Measurements from ENCODE around the gene RPTOR.
A peak's percentile ranks its signal among the peaks of the same experiment; 100 is the strongest.
"Not testable (repeated sequence)": the region's sequence is repeated elsewhere in the genome, so short reads cannot be mapped to it uniquely, and the experiment has no call there.

The RPTOR gene

DNA sequence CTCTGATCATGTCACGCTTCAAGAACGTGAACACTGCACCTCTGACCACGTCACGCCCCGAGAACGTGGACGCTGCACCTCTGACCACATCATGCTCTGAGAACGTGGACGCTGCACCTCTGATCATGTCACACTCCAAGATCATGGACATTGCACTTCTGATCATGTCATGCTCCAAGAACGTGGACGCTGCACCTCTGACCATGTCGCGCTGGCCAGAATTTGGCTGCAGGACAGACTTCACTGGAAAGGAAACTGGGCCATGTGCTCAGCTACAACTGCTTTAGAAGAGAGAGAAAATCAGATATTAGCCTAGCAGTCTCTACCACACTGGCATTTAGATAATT is 182.7 kb downstream of the RPTOR start:
- no peak for DNase-seq

DNA sequence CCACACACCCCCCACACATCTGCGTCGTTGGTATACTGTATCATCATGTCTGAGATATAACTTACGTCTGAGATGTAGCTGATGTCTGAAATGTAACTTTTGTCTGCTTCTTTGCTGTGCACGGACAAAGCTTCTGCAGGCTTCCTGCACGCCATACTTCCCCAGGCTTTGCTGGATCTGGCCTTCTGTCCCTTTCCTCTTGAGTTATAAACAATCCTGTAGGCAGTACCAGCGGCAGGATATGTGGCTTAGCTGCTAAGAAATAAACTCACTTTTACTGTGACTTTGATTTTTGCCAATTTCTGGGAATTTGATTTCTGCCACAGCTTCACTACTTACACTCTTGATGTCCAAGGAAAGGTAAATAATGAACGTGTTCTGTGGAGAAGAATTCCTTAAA is 184.4 kb downstream of the RPTOR start:
- no peak for DNase-seq

DNA sequence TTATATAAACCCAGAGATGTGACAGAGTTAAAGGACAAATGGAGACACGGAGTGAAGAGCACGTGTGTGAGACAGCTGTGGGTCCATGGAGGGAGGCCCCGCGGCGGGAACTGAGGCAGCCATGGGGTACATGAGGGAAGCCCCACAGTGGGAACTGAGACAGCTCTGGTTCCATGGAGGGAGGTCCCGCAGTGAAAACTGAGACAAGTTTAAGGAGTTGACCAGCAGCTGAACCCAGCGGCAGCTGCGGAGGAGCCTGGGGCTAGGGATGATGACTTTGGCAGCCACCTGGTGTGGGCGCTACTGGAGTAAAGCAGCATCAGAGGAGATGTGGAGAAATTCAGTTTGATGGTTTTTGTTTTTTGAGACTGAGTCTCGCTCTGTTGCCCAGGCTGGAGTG is 185.1 kb downstream of the RPTOR start:
- DNase-seq, result no peak

DNA sequence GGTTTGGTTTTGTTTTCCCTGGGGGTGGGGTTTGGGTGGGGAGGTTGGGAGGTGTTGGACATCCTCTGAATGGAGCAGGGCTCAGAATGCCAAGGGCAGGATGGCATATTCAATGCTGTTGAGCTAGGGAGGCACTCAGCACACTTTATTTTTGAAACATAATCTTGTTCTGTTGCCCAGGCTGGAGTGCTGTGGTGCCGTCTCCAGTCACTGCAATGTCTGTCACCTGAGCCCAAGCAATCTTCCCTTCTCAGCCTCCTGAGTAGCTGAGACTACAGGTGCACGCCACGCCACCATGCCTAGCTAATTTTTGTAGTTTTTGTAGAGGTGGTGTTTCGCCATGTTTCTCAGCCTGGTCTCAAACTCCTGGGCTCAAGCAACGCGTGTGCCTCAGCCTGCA is 186.1 kb downstream of the RPTOR start:
- DNase-seq, result no peak

DNA sequence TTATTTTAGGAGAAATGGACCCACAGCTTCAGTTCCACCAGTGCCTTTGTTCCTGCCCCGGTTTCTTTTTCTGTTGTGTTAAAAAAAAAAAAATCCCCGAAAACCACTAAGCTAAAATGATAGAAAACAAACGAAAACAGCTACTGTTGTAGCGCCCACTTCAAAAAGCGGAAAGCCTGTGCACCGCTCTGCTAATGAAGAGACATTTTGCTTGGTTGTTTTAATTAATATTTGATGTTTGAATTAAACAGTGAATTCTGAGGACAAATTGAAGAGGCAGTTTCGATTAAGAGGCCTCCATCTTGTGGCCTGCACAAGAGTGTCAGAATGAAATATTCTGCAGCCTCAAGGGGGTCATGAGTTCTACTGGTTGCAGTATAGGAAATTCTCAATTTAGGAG is 186.7 kb downstream of the RPTOR start:
- DNase-seq, result no peak

DNA sequence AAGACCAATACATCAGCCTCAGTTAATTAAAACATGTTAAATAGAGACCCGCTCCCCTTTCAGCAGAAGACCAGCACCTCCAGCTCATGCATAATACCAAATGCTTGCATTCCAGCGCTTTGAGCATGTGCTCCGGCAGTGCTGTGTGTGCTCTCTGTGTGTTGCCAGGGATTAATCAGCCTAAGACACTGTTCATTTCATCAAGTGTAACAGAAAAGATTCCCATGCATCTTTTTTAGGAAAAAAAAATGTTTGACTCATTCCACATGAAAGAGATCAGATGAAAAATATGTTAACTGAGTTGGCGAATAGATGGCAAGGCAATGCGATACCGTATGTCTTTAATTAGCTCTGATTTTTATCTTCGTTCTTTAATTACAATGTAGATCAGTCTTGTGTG is 187.6 kb downstream of the RPTOR start:
- no peak for DNase-seq

DNA sequence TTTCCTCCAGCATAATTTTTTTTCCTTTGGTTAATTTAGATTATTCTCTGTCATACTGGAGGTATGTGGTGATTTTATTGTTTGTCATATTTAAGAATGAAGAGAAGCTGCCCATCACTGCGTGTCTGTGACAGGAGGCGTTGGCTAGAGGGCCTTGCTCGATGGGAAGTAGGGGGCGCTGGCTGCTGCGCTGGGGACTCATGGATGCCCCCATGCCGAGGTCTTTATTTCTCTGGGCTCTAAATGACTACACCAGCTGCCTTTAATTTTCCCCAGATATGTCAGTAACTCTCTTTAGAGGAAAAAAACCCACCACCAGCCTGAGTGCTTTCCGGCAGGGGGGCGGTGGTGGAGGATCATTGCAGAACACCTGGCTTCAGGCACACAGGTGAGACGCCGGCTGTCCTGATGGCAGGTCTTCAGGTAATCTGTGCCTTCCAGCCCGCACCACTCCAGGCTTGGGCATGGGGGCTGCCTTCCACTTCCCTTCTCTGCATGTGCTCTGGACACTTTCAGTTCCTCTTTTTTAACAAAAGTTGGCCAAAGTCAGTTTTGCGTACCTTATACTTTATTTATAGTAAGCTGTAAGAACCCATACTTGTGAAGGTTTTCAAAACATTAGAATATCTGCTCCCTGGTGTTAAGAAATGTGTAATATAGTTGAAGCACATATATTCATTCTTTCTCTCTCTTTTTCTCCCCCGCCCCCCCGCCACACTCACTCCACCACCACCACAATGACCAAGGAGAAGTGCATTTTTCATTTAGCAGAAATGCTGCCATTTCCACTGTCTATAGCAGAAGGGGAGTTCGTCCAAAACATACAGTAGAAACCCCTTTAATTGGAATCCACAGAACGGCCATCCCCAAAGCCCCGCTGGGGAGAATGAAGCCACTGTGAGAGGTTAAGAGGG is 192.7 kb downstream of the RPTOR start:
- peak; percentile 62 for DNase-seq

DNA sequence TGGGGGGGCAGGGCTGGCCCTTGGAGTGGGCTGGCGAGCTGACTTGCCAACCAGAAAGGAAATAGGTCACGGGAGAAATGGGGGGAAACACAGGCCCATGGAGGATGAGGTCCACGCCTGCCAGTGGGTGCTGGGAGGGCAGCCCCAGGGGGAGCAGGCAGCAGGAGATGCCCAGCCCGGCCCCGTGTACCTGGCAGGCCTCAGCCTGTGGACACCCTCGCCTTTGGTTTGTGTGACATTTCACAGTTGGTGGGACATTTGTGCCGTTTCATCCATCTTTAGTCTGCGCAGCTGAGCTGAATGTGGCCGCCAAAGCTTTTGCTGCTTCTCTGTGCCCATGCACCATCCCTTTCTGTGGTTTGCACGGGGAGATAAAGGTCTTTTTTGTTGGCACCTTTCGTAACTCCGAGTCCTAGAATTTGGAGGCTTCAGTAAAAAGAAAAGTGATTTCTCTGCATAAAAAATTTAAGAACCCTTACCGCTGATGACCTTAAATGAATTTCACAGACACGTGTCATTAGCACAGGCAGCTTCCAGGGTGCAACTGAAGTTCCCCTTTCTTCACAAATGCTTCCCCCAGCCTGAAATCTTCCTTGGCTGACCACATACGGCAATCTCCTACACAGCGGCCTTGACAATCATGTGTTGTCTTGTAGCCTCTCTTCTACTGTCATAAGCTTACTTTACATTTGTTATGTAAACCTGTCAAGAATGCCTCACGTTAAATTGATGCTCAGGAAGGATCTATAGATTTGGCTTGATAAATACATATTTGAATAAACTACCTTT is 193.6 kb downstream of the RPTOR start:
- DNase-seq, result peak; percentile 72

DNA sequence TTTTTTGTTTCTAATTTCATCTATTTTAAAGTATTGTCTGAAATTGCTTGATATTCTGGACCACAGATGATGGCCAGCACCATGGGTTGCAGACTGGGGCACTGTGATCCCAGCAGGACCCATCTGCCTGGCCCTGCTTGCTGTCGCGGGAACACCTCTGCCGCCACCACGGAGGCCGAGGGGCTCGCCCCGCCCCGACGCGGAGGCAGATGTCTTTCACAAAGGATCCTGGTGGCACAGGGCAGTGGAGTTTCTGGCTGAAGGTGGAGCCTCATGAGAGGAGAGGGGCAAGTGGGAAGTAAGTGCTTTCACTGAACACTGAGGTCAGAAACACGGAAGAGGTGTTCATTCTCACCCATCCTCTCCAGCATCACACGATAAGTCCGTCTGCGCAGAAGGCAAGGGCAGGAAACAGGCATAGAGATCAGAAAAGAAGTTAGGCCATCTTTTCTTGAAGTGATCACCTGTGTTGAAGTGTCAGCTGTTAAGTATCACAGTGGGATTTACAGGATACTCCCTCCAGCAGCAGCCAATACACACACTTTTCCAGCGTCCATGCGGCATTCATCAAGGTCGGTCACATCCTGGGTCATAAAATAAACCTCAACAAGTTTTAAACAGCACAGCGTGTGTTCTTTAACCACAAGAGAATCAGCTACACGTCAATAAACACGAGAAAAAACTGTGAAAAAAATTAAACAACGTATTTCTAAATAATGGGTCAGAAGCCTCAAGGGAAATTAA is 194.5 kb downstream of the RPTOR start:
- DNase-seq, result no peak

DNA sequence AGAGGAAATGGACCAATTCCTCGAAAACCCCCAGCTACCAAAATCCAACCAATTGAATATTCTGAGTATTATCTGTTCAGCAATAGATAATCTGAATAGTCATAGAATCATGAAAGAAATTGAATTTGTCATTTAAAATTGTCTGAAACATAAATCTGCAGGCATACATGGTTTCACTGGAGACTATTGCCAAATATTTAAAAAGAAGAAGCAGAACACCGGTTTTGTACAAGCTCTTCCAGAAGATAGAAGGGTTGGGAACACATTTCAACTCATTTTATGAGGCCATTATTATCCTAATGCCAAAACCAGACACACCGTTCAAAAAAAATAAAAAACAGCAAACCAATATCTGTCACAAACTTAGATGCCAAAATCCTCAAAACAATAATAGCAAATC is 195.5 kb downstream of the RPTOR start:
- no peak for DNase-seq

DNA sequence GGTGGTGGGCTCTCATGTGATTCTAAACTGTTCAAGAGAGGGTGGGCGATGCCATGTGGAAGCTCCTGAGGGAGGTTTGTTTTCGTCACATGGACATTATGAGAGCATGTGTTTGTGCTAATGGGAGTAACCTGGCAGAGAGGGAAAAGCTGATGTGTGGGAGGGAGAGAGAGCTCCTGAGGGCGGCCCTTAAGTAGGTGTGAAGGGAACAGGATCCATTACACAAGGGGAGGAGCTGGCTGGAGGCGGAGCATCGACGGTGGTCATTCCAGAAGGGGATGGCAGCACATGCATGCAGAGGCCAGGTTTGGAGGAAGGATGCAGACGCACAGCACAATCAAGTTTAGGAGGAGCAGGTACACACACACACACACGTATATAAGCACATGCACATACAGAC is 197.5 kb downstream of the RPTOR start:
- DNase-seq, result no peak

DNA sequence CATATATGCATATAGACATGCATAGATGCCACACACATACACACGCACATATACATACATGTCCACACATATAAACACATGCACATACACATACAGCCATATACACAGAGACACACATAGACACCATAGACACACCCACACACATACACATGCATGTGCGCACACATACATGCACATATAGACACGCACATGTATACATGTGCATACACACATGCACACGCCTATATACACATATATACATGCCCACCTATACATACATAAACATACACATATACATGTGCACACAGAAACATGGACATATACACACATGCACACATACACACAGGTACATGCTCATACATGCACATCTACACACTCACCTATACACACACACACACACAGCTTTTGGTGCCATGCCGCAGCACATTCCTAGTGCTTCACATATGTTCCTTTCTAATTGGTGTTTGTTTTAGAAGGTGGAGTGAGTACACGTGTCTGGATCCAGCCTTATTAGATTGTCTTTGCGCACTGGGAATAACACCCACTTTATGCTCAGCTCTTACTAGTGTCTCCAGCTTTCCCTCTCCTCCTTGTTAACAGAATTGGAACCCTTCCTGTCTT is 198.0 kb downstream of the RPTOR start:
- DNase-seq, result no peak

DNA sequence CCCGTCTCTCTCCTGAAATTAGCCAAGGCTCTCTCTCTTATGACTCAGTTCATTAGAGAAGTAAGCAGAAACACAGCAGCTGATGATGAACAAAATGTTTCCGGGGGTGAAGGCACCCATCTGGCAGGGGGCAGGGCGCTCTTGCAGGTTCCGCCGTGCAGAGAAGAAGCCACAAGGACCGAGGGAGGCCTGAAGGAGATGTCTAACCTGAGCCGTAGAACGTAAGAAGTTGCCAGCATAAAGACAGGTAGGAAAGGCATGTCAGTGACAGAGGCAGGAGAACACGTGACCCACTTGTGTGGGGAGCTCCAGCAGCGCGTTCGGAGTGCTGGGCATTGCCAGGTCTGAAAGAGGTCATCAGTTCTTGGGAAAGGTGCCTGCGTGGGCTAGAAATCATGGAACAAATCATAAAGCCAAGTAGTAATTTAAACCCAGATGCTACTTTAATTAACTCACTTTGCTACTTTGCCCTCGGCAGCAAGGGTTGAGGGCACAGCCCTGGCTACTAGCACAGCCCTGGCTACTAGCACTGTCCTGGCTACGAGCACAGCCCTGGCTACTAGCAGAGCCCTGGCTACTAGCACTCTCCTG is 198.6 kb downstream of the RPTOR start:
- DNase-seq, result no peak

DNA sequence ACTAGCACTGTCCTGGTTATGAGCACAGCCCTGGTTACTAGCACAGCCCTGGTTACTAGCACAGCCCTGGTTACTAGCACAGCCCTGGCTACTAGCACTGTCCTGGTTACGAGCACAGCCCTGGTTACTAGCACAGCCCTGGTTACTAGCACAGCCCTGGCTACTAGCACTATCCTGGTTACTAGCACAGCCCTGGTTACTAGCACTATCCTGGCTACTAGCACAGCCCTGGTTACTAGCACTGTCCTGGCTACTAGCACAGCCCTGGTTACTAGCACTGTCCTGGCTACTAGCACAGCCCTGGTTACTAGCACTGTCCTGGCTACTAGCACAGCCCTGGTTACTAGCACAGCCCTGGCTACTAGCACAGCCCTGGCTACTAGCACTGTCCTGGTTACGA is 199.3 kb downstream of the RPTOR start:
- not testable (repeated sequence) for DNase-seq

DNA sequence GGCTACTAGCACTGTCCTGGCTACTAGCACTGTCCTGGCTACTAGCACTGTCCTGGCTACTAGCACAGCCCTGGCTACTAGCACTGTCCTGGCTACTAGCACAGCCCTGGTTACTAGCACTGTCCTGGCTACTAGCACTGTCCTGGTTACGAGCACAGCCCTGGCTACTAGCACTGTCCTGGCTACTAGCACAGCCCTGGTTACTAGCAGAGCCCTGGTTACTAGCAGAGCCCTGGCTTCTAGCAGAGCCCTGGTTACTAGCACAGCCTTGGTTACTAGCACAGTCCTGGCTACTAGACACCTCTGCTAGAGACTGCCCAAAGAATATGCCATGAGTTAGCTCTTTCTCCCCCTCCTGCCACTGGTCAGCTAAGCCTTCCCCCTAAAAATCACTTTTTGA is 200.1 kb downstream of the RPTOR start:
- not testable (repeated sequence) for DNase-seq

DNA sequence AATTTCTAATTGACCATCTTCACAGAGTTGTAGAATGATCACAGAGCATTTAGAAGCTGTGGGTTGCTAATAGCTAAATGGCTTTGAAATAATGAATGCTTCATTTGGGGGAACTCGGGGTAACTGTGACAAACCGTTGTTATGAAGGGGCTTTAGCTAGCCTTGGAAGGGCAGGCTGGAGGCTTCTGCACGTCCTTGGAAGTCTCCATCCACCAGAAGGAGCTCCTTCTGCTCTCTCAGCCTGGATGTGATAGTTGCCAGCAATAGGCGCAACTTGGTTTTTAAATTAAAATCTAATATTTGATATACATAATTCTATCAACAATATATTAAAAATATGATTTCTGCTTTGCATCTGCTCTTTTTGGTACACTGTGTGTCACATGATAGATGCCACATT is 200.5 kb downstream of the RPTOR start:
- DNase-seq, result no peak

DNA sequence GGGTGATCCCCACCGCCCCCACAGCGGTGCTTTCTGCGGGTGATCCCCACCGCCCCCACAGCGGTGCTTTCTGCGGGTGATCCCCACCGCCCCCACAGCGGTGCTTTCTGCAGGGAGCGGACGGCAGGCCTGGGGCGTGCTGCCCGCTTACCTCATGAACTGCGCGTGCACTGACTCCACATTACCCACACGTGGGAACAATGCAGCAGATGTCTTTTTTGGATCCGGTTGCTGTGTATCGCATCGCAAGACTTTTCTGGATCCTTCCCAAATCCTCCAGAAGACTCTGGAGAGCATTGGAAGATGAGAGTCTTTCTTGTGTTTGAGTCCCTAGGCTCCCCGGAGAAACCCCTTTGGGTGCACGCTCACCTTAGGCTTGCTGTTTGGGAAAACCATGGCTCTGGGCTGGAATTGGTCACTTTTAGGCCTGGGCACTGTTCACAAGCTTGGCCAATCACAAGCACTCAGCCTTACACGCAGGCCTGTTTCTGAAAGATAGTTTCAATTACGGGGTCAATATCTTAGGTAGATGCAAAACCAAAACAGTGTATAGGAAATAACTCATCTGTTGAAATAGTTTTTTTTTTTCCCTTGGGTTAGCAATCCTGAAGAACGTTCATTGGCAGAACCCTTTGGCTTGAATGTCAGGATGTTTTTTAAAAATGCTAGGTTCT is 201.8 kb downstream of the RPTOR start:
- no peak for DNase-seq

DNA sequence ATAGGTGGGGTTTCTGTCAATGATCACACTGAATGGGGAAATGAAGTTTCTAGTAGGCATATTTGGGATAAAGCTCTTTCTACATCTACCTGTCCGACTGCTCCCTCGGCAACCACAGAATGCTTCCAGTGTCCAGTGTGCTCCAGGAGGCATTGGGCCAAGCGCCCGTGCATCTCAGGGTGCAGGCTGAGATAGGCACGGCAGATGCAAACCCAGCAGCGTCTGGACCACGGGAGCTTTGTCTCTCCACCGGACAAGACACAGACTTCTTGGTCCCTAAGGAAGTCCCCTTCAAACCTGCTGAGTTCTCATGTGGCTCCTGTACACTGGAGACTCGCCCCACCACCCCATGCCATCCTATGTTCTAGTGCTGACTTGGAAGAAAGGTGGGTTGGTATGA is 202.8 kb downstream of the RPTOR start:
- no peak for DNase-seq

DNA sequence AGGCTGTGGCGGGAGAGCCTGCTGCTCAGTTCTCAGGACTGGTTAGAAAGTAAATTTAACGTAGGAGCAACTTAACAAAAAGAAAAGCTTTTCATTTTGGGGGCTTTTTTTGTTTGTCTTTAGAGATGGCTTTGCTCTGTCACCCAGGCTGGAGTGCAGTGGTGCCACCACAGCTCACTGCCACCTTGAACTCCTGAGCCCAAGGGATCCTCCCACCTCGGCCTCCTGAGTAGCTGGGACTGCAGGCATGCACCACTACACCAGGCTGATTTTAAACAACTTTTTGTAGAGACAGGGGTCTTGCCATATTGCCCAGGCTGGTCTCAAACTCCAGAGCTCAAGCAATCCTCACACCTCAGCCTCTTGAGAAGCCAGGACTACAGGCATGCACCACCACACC is 205.0 kb downstream of the RPTOR start:
- DNase-seq, result no peak

DNA sequence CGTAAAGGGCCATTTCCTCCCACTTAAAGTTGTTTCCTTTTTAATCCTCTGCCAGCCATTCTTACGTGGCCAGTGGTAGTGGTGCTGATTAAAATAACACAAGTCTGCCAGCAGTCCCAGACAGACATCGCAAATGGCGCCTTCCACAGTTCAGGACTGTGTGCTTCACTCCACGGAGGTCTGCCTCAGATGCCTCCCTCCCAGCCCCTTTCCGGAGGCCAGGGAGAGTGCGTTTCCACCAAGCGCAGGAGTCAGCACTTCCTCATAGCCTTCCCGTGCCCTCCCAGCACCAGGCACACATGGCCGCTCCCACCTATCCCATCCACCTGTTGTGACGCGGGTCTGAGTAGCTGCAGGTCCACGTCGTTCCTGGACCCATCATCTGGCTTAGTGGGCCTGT is 205.6 kb downstream of the RPTOR start:
- no peak for DNase-seq

DNA sequence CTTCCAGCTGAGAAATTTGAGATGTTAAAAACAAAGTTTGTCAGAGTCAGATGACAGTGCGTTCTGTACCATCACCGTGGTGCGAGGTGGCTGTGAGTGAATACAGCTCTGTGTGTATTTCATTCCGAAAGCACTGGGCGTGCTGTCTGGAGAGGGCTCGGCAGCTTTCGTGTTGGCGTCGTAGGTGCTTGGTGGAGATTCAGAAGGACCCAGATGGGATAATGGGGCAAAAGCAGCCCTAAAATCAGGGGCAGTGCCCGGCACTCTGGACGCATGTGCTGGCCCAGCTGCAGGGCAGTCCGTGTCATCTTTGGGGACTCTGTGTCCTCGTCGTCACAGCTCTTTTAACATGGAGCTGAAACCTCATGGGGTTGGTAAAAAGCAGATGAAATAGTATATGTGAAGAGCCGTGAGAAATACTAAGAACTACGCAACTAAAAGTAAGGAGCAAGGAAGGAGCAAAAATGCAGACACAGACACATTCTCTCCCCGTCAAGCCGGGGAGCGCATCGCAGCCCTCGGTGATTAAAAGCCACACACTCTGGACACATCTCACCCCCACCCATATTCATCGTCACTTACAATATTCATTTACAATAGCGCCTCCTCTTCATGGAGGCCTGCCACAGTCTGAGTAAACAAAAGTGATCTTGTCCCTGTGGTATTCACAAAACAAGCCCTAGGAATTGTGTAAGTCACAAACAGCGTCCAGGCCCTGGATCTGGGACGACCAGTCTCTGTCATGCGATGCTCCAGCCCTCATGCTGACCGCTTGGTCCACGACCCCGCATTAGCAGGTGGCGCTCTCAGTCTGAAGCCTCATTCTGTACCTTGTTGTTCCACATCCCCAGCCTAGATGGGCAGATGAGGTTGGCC is 206.7 kb downstream of the RPTOR start:
- DNase-seq, result no peak

All from hematopoietic multipotent progenitor cell treated with erythropoietin and hydrocortisone succinate and interleukin-3 and kit ligand, for 6 days (in vitro differentiated cells).